Lung (tissue), 12 donors: ENCODE results near the gene CHIC2. TPM values are rescaled to one million over a fixed set of nuclear protein-coding genes. Genes with fewer than 3 reads are reported as not detected.

Experiments
- ATAC-seq: fragments of 200-7000 bp; cut with Tn5 transposase; one replicate; pipeline ENCODE4 v1.9.1; 2020; ENCODE audit warnings: moderate number of reproducible peaks; ENCODE audit not compliant: insufficient read depth, low FRiP score
- DNase-seq, 3 donors: peaks; one replicate each; pipeline ENCODE4 v3.0.0-alpha.2; 2013 to 2017
- H3K27ac ChIP-seq, 2 donors: one replicate each; pipeline ENCODE4 v1.5.1; 2013; ENCODE audit warnings: mild to moderate bottlenecking in 2 of 2, moderate library complexity in 2 of 2, control low read depth in 1 of 2, inconsistent platforms in 1 of 2, low read depth in 1 of 2, low read length in 1 of 2
- H3K27me3 ChIP-seq, 3 donors: one replicate each; pipeline ENCODE4 v1.5.1; 2013; ENCODE audit warnings: low read length in 2 of 3; ENCODE audit not compliant: control insufficient read depth in 3 of 3, insufficient read depth in 3 of 3
- H3K36me3 ChIP-seq, 4 donors: one replicate each; pipeline ENCODE4 v1.5.1; 2013; ENCODE audit warnings: low read length in 4 of 4, mild to moderate bottlenecking in 1 of 4, moderate library complexity in 1 of 4; ENCODE audit not compliant: control insufficient read depth in 4 of 4, insufficient read depth in 4 of 4
- H3K4me1 ChIP-seq, 5 donors: one replicate each; pipeline ENCODE4 v1.5.1; 2013; ENCODE audit warnings: low read length in 5 of 5, mild to moderate bottlenecking in 2 of 5, moderate library complexity in 1 of 5; ENCODE audit not compliant: control insufficient read depth in 5 of 5, insufficient read depth in 5 of 5
- H3K4me3 ChIP-seq: one replicate; pipeline ENCODE4 v1.5.1; 2013; ENCODE audit warnings: mild to moderate bottlenecking, control low read depth, moderate library complexity
- H3K9ac ChIP-seq, 2 donors: one replicate each; pipeline ENCODE4 v1.5.1; 2013; ENCODE audit warnings: low read length in 2 of 2, control low read depth in 1 of 2; ENCODE audit not compliant: insufficient read depth in 1 of 2
- H3K9me3 ChIP-seq, 4 donors: one replicate each; pipeline ENCODE4 v1.5.1; 2013; ENCODE audit warnings: low read length in 3 of 4, mild to moderate bottlenecking in 1 of 4, moderate library complexity in 1 of 4; ENCODE audit not compliant: control insufficient read depth in 4 of 4, insufficient read depth in 3 of 4
- WGBS, 2 donors: extraction: QIAGEN DNeasy Blood & Tissue Kit; methylation state at CpG; one replicate each; pipeline ENCODE4 v1.1.7; 2013; 5-methylcytosine and 5-hydroxymethylcytosine counted together
- polyA plus RNA-seq, 2 donors: library from polyadenylated mRNA; stranded (reverse); fragments of 200-250 nt; gene quantifications; one replicate each; pipeline ENCODE4 v1.2.1, GENCODE V29; 2013
- total RNA-seq, 2 donors: library from RNA; depleted of rRNA in 1 of 2; stranded (reverse); fragments of >200 nt in 1 of 2; gene quantifications; one replicate each; pipeline ENCODE4 v1.2.1, GENCODE V29; 2014 to 2021
- TF ChIP-seq, protein P1 (sequence below): IDR thresholded peaks from 2 replicates; pipeline ENCODE4 v1.5.1; 2012; ENCODE audit warnings: mild to moderate bottlenecking; ENCODE audit errors: control extremely low read depth, extremely low read depth
- donor health status: control.
- donor health status: control.
- donor health status: Bipolar disorder and iron deficiency.
- donor health status: healthy.
- donor health status: DM: yes; HTN: yes; CAD: no.

CHIC2 gene
- total and polyA plus RNA-seq, 4 donors, result 12.6 to 52.8 (median 30.5) TPM

DNA sequence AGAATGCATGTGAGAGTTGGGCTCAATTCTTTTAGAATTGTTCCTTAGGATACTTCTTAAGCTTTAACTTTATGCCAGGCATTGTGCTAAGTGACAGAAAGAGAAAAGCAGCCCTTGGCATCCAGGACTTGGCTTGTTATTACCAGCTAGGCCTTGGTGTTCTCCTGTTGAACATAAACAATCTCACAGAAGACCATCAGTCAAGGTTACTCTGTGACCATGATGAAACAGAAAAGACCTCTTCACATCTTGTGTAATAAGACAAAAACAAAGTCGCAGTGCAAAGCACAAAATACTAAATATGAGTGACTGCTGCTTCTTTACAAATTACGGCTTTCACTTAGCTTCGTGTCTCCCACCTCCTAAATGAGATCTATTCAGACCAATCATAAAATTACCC, 71.6 kb downstream of the CHIC2 start:
- peaks cover 0 to 10% (median 0%) of the 10 kb centered on the region in 5 donors for H3K4me1 ChIP-seq
- no peaks in the 10 kb centered on the region for H3K9me3 ChIP-seq
- peaks cover 0 to 2% (median 0%) of the 10 kb centered on the region in 4 donors for H3K36me3 ChIP-seq
- no peak overlapping the region for H3K27ac ChIP-seq
- no peak for ATAC-seq
- DNase-seq, result no peak
- H3K4me3 ChIP-seq, result no peak overlapping the region
- TF ChIP-seq, protein P1, sequence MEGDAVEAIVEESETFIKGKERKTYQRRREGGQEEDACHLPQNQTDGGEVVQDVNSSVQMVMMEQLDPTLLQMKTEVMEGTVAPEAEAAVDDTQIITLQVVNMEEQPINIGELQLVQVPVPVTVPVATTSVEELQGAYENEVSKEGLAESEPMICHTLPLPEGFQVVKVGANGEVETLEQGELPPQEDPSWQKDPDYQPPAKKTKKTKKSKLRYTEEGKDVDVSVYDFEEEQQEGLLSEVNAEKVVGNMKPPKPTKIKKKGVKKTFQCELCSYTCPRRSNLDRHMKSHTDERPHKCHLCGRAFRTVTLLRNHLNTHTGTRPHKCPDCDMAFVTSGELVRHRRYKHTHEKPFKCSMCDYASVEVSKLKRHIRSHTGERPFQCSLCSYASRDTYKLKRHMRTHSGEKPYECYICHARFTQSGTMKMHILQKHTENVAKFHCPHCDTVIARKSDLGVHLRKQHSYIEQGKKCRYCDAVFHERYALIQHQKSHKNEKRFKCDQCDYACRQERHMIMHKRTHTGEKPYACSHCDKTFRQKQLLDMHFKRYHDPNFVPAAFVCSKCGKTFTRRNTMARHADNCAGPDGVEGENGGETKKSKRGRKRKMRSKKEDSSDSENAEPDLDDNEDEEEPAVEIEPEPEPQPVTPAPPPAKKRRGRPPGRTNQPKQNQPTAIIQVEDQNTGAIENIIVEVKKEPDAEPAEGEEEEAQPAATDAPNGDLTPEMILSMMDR, result no peak
- 96 to 97% methylated on average over 3 of the region's 3 CpGs for WGBS, 2 donors
- no peaks in the 10 kb centered on the region for H3K27me3 ChIP-seq
- no peak overlapping the region for H3K9ac ChIP-seq

DNA sequence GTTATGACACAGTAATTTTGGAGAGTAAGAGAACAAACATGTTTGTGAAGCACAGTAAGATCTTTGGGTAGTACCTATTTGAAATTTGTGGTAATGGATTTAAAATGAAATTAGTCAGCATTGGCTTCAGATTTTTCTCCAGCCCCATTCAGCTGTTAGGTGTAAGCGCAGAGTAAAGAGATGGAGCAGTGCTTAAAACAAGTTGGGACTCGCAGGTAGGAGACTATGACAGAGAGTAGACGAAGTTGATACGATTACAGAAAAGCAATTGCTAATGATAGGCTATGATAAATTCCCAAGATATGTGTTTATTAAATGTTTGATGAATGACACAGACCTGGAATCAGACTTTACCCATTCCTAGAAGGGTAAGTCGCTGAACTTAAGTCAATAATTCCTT, 72.6 kb downstream of the CHIC2 start:
- no peak overlapping the region for H3K4me3 ChIP-seq
- peaks cover 0 to 10% (median 0%) of the 10 kb centered on the region in 5 donors for H3K4me1 ChIP-seq
- no peaks in the 10 kb centered on the region for H3K9me3 ChIP-seq
- 96 to 97% methylated on average over 5 of the region's 5 CpGs for WGBS, 2 donors
- DNase-seq (no peak), ATAC-seq (no peak)
- H3K27me3 ChIP-seq, result no peaks in the 10 kb centered on the region
- H3K36me3 ChIP-seq, result peaks cover 0 to 2% (median 0%) of the 10 kb centered on the region in 4 donors
- no peak overlapping the region for H3K9ac ChIP-seq
- no peak overlapping the region for H3K27ac ChIP-seq
- TF ChIP-seq, protein P1, result no peak

DNA sequence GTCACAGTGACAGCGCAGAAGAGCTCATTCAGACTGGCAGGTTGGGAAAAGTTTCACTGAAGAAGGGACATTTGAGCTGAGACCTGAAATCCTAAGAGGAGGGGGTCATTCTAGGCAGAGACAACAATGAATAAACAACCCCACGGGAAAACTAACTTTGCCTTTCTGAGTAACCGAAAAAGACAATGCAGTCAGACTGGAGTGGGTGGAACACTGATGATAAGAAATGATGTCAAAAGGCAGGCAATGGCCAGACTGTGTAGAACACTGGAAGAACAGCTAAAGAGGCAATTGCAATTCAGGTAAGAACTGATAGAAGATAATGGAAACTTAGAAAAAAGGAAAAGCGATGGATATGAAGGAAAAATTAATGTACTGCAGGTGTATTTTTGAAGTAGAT, 73.8 kb downstream of the CHIC2 start:
- TF ChIP-seq, protein P1, result no peak
- WGBS, 2 donors, result 77 to 88% methylated on average over 4 of the region's 4 CpGs
- H3K36me3 ChIP-seq, result no peaks in the 10 kb centered on the region
- H3K27me3 ChIP-seq, result no peaks in the 10 kb centered on the region
- no peaks in the 10 kb centered on the region for H3K9me3 ChIP-seq
- peaks cover 0 to 10% (median 0%) of the 10 kb centered on the region in 5 donors for H3K4me1 ChIP-seq
- DNase-seq, result no peak
- H3K4me3 ChIP-seq, result no peak overlapping the region
- no peak overlapping the region for H3K27ac ChIP-seq
- H3K9ac ChIP-seq, result no peak overlapping the region
- ATAC-seq, result no peak

DNA sequence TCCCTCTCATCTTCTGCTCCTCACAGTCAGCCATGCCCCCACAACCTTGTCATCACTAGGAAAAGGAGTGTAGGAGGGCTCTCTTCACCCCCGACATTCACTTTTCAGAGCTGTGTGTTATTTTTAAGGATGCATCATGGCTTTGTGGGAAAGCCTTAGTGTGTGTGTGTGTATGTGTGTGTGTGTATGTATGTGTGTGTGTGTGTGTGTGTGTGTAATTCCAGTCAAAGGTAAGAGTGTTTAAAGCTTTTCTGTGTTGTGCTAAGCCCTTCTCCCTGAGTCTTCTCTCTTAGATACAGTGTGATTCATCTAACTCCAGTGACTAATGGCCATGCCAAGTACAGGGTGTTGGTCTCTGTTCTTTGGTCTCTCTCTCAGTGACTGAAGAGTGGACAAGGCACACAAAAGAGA, 76.6 kb downstream of the CHIC2 start:
- no peaks in the 10 kb centered on the region for H3K9me3 ChIP-seq
- H3K9ac ChIP-seq, result no peak overlapping the region
- H3K27ac ChIP-seq, result no peak overlapping the region
- no peak for DNase-seq
- no peaks in the 10 kb centered on the region for H3K27me3 ChIP-seq
- ATAC-seq, result no peak
- peaks cover 0 to 10% (median 0%) of the 10 kb centered on the region in 5 donors for H3K4me1 ChIP-seq
- H3K36me3 ChIP-seq, result no peaks in the 10 kb centered on the region
- no peak overlapping the region for H3K4me3 ChIP-seq
- TF ChIP-seq, protein P1, result no peak
- WGBS, 2 donors, result 90 to 100% methylated on average over 1 of the region's 1 CpG
